ENCODE results near the gene KSR2. TPM values are rescaled to one million over a fixed set of nuclear protein-coding genes. Genes with fewer than 3 reads are reported as not detected.

KSR2 gene
- total RNA-seq, 1 experiment from 2014 or later = 1.3 TPM

DNA sequence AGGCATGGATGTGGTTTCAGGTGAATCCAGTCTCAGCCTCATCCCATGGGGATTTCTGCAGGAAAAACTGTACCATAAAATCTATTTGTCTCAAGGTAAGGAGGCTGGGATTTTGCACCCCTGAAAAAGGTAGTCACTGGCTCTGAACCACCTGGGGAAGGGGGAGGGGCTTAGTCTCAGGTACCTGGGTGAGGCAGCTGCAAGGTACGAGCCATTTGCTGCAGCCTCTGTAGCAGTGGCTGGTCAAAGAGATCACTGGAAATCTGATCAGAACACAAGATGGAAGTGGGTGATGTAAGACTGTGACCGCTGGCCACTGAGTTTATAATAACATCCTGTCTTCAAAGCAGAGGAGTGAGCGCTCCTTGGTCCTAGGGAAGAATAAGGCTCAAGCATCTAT, 397.5 kb downstream of the KSR2 start:
- Mint-ChIP-seq H3K27me3 (ENCODE audit: low read depth) (no peaks in the 10 kb centered on the region; the same call in 1 of the 2 replicates), H3K36me3 (ENCODE audit: insufficient read depth in 1 of 3, low read depth in 3 of 3) (no peaks in the 10 kb centered on the region), H3K27ac (peak overlapping the region in 1 of 3 experiments; percentile 58; a peak in 1 of 7 replicates), H3K9me3 (no peaks in the 10 kb centered on the region), H3K4me3 (no peak overlapping the region), H3K4me1 (peaks cover 13 to 25% of the 10 kb centered on the region in 2 experiments)
- no peak overlapping the region for H3K4ac ChIP-seq (ENCODE audit: low read depth, low read length)
- no peak overlapping the region for H3K14ac ChIP-seq (ENCODE audit: insufficient read depth, low read length)
- H2BK20ac ChIP-seq (ENCODE audit: low read depth, low read length, poor library complexity, severe bottlenecking) = no peak overlapping the region
- H3K79me1 ChIP-seq (ENCODE audit: insufficient read depth, low read depth, low read length, poor library complexity, severe bottlenecking) = no peaks in the 10 kb centered on the region
- no peak overlapping the region for H4K8ac ChIP-seq (replicated peaks; ENCODE audit: insufficient read length, low read depth, low read length)
- H3K27ac ChIP-seq (ENCODE audit: insufficient read length, low read depth, low read length) = no peak overlapping the region
- H4K5ac ChIP-seq (ENCODE audit: insufficient read length, low read depth, low read length) = no peak overlapping the region
- H3K9ac ChIP-seq (ENCODE audit: extremely low read depth, insufficient read length, low read length) = no peak overlapping the region
- H4K91ac ChIP-seq (ENCODE audit: insufficient read length, low read depth, low read length) = no peak overlapping the region
- no peak overlapping the region for H3K4me2 ChIP-seq (ENCODE audit: insufficient read depth, insufficient read length, low read length)
- H2BK15ac ChIP-seq (ENCODE audit: low read depth, low read length) = no peak overlapping the region
- no peaks in the 10 kb centered on the region for H3K9me3 ChIP-seq (ENCODE audit: control insufficient read depth, low read depth, low read length)
- no peak overlapping the region for H3K56ac ChIP-seq (ENCODE audit: insufficient read length, low read depth, low read length)
- no peak overlapping the region for H2BK12ac ChIP-seq (ENCODE audit: insufficient read length, low read depth, low read length)
- no peaks in the 10 kb centered on the region for H3K27me3 ChIP-seq (ENCODE audit: insufficient read depth, low read length)
- no peak overlapping the region for H2BK120ac ChIP-seq (ENCODE audit: low read depth, low read length, poor library complexity, severe bottlenecking)
- no peak overlapping the region for H2AFZ ChIP-seq (ENCODE audit: low read length)
- no peak overlapping the region for H3T11ph ChIP-seq (ENCODE audit: low read length)
- H3K23ac ChIP-seq (ENCODE audit: insufficient read length, low read depth, low read length) = no peak overlapping the region
- H4K20me1 ChIP-seq (ENCODE audit: control insufficient read depth, insufficient read depth, insufficient read length) = no peaks in the 10 kb centered on the region
- H3K18ac ChIP-seq (ENCODE audit: insufficient read length, low read depth, low read length) = no peak overlapping the region
- no peaks in the 10 kb centered on the region for H3K23me2 ChIP-seq (ENCODE audit: insufficient read length, low read depth, low read length, poor library complexity, severe bottlenecking)
- H3K4me1 ChIP-seq (ENCODE audit: insufficient read depth, low read length) = no peaks in the 10 kb centered on the region; the same call in 1 of the 2 replicates
- no CpG with 5 or more reads among the region's 3 CpGs for WGBS (ENCODE audit: extremely low coverage, insufficient read length, low lambda C conversion rate)
- H2BK5ac ChIP-seq (ENCODE audit: insufficient read length, low read length) = no peak overlapping the region
- TF ChIP-seq, protein P1, sequence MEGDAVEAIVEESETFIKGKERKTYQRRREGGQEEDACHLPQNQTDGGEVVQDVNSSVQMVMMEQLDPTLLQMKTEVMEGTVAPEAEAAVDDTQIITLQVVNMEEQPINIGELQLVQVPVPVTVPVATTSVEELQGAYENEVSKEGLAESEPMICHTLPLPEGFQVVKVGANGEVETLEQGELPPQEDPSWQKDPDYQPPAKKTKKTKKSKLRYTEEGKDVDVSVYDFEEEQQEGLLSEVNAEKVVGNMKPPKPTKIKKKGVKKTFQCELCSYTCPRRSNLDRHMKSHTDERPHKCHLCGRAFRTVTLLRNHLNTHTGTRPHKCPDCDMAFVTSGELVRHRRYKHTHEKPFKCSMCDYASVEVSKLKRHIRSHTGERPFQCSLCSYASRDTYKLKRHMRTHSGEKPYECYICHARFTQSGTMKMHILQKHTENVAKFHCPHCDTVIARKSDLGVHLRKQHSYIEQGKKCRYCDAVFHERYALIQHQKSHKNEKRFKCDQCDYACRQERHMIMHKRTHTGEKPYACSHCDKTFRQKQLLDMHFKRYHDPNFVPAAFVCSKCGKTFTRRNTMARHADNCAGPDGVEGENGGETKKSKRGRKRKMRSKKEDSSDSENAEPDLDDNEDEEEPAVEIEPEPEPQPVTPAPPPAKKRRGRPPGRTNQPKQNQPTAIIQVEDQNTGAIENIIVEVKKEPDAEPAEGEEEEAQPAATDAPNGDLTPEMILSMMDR (conservative IDR thresholded peaks at IDR 0.05) = no peak
- no peak for DNase-seq
- no peak overlapping the region for H2AK5ac ChIP-seq (ENCODE audit: insufficient read length, low read length)
- H3K79me2 ChIP-seq (ENCODE audit: insufficient read depth, low read length) = no peaks in the 10 kb centered on the region

All from H9 (cell line).